ENCODE data around the gene SLC4A5.

SLC4A5 gene

GRCh38 chr2:74226648-74227213, 116.5 kb downstream of the SLC4A5 start:
- no peak for DNase-seq

GRCh38 chr2:74225698-74226459, 117.3 kb downstream of the SLC4A5 start:
- DNase-seq: no peak

GRCh38 chr2:74223941-74224770, 119.1 kb downstream of the SLC4A5 start:
- DNase-seq: peak; percentile 58

- no peak for DNase-seq
These were observed 120.9 kb downstream of the SLC4A5 start for GRCh38 chr2:74222300-74222650.

GRCh38 chr2:74221604-74222299, 121.5 kb downstream of the SLC4A5 start:
- peak; percentile 60 for DNase-seq

- no peak for DNase-seq
These were observed 122.1 kb downstream of the SLC4A5 start for GRCh38 chr2:74221091-74221490.

- DNase-seq: peak; percentile 48
These were observed 123.2 kb downstream of the SLC4A5 start for GRCh38 chr2:74219846-74220486.

GRCh38 chr2:74216642-74217041, 126.6 kb downstream of the SLC4A5 start:
- peak; percentile 17 for DNase-seq

- peak; percentile 48 for DNase-seq
These were observed 127.4 kb downstream of the SLC4A5 start for GRCh38 chr2:74215771-74216170.

GRCh38 chr2:74212702-74213410, 130.4 kb downstream of the SLC4A5 start:
- DNase-seq: peak; percentile 28

GRCh38 chr2:74206180-74206688, 137.0 kb downstream of the SLC4A5 start:
- DNase-seq: peak; percentile 73

GRCh38 chr2:74205596-74205995, 137.6 kb downstream of the SLC4A5 start:
- peak; percentile 58 for DNase-seq

GRCh38 chr2:74205113-74205512, 138.1 kb downstream of the SLC4A5 start:
- DNase-seq: no peak

- peak; percentile 53 for DNase-seq
These were observed 138.8 kb downstream of the SLC4A5 start for GRCh38 chr2:74204436-74204835.

GRCh38 chr2:74201596-74201995, 141.6 kb downstream of the SLC4A5 start:
- no peak for DNase-seq

GRCh38 chr2:74201196-74201595, 142.0 kb downstream of the SLC4A5 start:
- peak; percentile 32 for DNase-seq

- DNase-seq: peak; percentile 66
These were observed 143.3 kb downstream of the SLC4A5 start for GRCh38 chr2:74199871-74200305.

- no peak for DNase-seq
These were observed 143.9 kb downstream of the SLC4A5 start for GRCh38 chr2:74199275-74199701.

GRCh38 chr2:74198461-74199274, 144.5 kb downstream of the SLC4A5 start, which contains the start of gene MTHFD2:
Gene MTHFD2, plus strand, starts transcription at chr2:74198615. Its CDS starts 27 bp downstream, at chr2:74198642.
- DNase-seq: peak; percentile 96

GRCh38 chr2:74198023-74198460, 145.2 kb downstream of the SLC4A5 start:
- DNase-seq: no peak
